GM12878 (cell line): ENCODE measurements around the gene ANP32A. TPM values are rescaled to one million over a fixed set of nuclear protein-coding genes. Genes with fewer than 3 reads are reported as not detected.
A peak's percentile ranks its signal among the peaks of the same experiment; 100 is the strongest.

Source experiments
- ATAC-seq: fragments of 200-7000 bp; cut with Tn5 transposase; 3 replicates; pipeline ENCODE4 v1.9.1; 2020; ENCODE audit warnings: mild to moderate bottlenecking, moderate library complexity
- BruUV-seq: library from RNA; stranded (reverse); fragments of 400-500 nt; replicated peaks from 2 replicates; lab custom pipeline; 2021; lab: Mats Ljungman, UMichigan
- CTCF ChIA-PET: fragments of 300-600 bp; sonication (Branson Sonifier 250); formaldehyde crosslinking; extraction: SDS; loops from one replicate; lab custom pipeline; 2021; ENCODE audit warnings: inconsistent platforms; lab: Yijun Ruan, JAX
- POLR2A ChIA-PET: fragments of 350-600 bp; formaldehyde crosslinking; extraction: SDS; loops from one replicate; lab custom pipeline; 2021; ENCODE audit warnings: inconsistent platforms; lab: Charles Lee
- RAD21 ChIA-PET: fragments of 300-600 bp; sonication (Branson Sonifier 250); formaldehyde crosslinking; loops from one replicate; lab custom pipeline; 2023; ENCODE audit warnings: antibody characterized with exemption; ENCODE audit not compliant: unreplicated experiment; lab: Charles Lee
- SMC1A ChIA-PET: fragments of 300-600 bp; sonication (Branson Sonifier 250); formaldehyde crosslinking; loops from one replicate; lab custom pipeline; 2023; ENCODE audit not compliant: unreplicated experiment, uncharacterized antibody; lab: Charles Lee
- DNase-seq: peaks from one replicate; pipeline ENCODE4 v3.0.0-alpha.2; 2011; ENCODE audit warnings: low read depth, low spot score
- FAIRE-seq: peaks from 3 replicates; lab custom pipeline; 2011; peaks lifted over from hg19 to GRCh38; lab: Jason Lieb, UNC
- H2AFZ ChIP-seq: 2 replicates; pipeline ENCODE4 v1.6.0; 2011; ENCODE audit warnings: low read depth, low read length, control low read depth; ENCODE audit not compliant: control insufficient read depth
- H3K27ac ChIP-seq: 2 replicates; pipeline ENCODE4 v1.5.1; 2011; ENCODE audit warnings: control low read depth; ENCODE audit not compliant: control insufficient read depth, insufficient read depth
- H3K27me3 ChIP-seq, 2 experiments: replicated peaks in 1 of 2; 2 replicates each; pipeline versions ENCODE4 v1.6.0 to v1.6.1; 2011; ENCODE audit warnings: low read length in 1 of 2; ENCODE audit not compliant: control insufficient read depth in 2 of 2, insufficient read depth in 2 of 2
- H3K36me3 ChIP-seq, 2 experiments: 2 replicates each; pipeline ENCODE4 v1.5.1; 2011; ENCODE audit warnings: low read length in 1 of 2; ENCODE audit not compliant: control insufficient read depth in 2 of 2, insufficient read depth in 2 of 2
- H3K4me1 ChIP-seq: 2 replicates; pipeline ENCODE4 v1.6.1; 2011; ENCODE audit warnings: mild to moderate bottlenecking, low read length, moderate library complexity, mixed read lengths; ENCODE audit not compliant: control insufficient read depth, insufficient read depth
- H3K4me2 ChIP-seq: 2 replicates; pipeline ENCODE4 v1.6.0; 2011; ENCODE audit warnings: control low read depth; ENCODE audit not compliant: control insufficient read depth, insufficient read depth
- H3K4me3 ChIP-seq: fragments of 200-600 bp; sonication (generic); 2 replicates; pipeline ENCODE4 v1.5.1; 2016
- H3K79me2 ChIP-seq: 2 replicates; pipeline ENCODE4 v1.6.0; 2011; ENCODE audit warnings: low read length; ENCODE audit not compliant: control insufficient read depth, insufficient read depth
- H3K9ac ChIP-seq: 2 replicates; pipeline ENCODE4 v1.8.0; 2011; ENCODE audit warnings: low read length, control low read depth, mixed read lengths; ENCODE audit not compliant: control insufficient read depth, insufficient read depth
- H3K9me3 ChIP-seq: replicated peaks from 3 replicates; pipeline ENCODE4 v1.5.1; 2011; ENCODE audit warnings: mild to moderate bottlenecking, low read length; ENCODE audit not compliant: control insufficient read depth, insufficient read depth
- H4K20me1 ChIP-seq: 2 replicates; pipeline ENCODE4 v1.6.0; 2011; ENCODE audit not compliant: control insufficient read depth, insufficient read depth
- BRCA1 ChIP-seq: IDR thresholded peaks from 2 replicates; pipeline ENCODE4 v1.6.1; 2011; ENCODE audit warnings: low read depth, low read length, improper control_type of control experiment
- CHD1 ChIP-seq: IDR thresholded peaks from 2 replicates; pipeline ENCODE4 v1.6.1; 2012; ENCODE audit warnings: low read depth, low read length, improper control_type of control experiment
- FOS ChIP-seq: IDR thresholded peaks from 3 replicates; pipeline ENCODE4 v1.6.1; 2011; ENCODE audit warnings: borderline replicate concordance; ENCODE audit not compliant: insufficient read length; ENCODE audit errors: extremely low read depth
- MXI1 ChIP-seq: fragments of 150-350 bp; IDR thresholded peaks from 2 replicates; pipeline ENCODE4 v1.6.1; 2011; ENCODE audit warnings: low read depth, mild to moderate bottlenecking, inconsistent platforms, low read length, improper control_type of control experiment
- NR2F1 ChIP-seq: fragments of 450-650 bp; conservative IDR thresholded peaks from 2 replicates; pipeline ENCODE4 v1.6.1; 2017; ENCODE audit warnings: mild to moderate bottlenecking
- POLR2AphosphoS5 ChIP-seq: IDR thresholded peaks from 2 replicates; pipeline ENCODE4 v1.6.1; 2011; ENCODE audit warnings: mild to moderate bottlenecking, low read length, inconsistent platforms
- POU2F2 ChIP-seq: IDR thresholded peaks from 3 replicates; pipeline ENCODE4 v1.6.1; 2011; ENCODE audit warnings: low read depth, mild to moderate bottlenecking, low read length, borderline replicate concordance
- RUNX3 ChIP-seq: IDR thresholded peaks from 2 replicates; pipeline ENCODE4 v1.6.1; 2012; ENCODE audit warnings: low read length, inconsistent platforms
- SMAD1 ChIP-seq: fragments of 450-650 bp; IDR thresholded peaks from 2 replicates; pipeline ENCODE4 v1.6.1; 2018; ENCODE audit warnings: mild to moderate bottlenecking, low read depth; ENCODE audit not compliant: partially characterized antibody
- STAT3 ChIP-seq: IDR thresholded peaks from 2 replicates; pipeline ENCODE4 v1.6.1; 2011; ENCODE audit warnings: low read depth, low read length, improper control_type of control experiment
- TARDBP ChIP-seq: IDR thresholded peaks from 2 replicates; pipeline ENCODE4 v1.6.1; 2016; ENCODE audit warnings: borderline replicate concordance
- WRNIP1 ChIP-seq: IDR thresholded peaks from 2 replicates; pipeline ENCODE4 v1.6.1; 2011; ENCODE audit warnings: low read depth, low read length, improper control_type of control experiment, borderline replicate concordance
- WGBS: methylation state at CpG from one replicate; pipeline ENCODE4 v1.1.6; 2016; ENCODE audit warnings: low lambda C conversion rate; ENCODE audit not compliant: insufficient replicate concordance, insufficient coverage; ENCODE audit errors: missing lambda C conversion rate; 5-methylcytosine and 5-hydroxymethylcytosine counted together
- in situ Hi-C: fragments of 300-500 bp; cut with MboI; formaldehyde crosslinking; loops from 9 replicates; pipeline ENCODE4 v1.14.3; 2018; ENCODE audit warnings: mixed read lengths
- intact Hi-C: fragments of 100-400 bp; cut with micrococcal nuclease; formaldehyde crosslinking; loops from one replicate; pipeline ENCODE4 v1.14.2; 2022; ENCODE audit not compliant: unreplicated experiment
- polyA plus RNA-seq, 11 experiments: library from polyadenylated mRNA; depleted of rRNA in 4 of 11; unstranded in 6 of 11; stranded (reverse) in 5 of 11; fragments of >200 nt; fragmentation: Nextera tagmentation in 4 of 11; fragmentation: Illumina TruSeq in 1 of 11; extraction: Ambion mirVana in 4 of 11; extraction: Trizol in 1 of 11; gene quantifications; 1 replicate in 1 of 11; 2 replicates in 10 of 11; pipeline versions ENCODE4 v1.2.1 to v1.2.3, GENCODE V29; 2011 to 2016; ENCODE audit warnings: inconsistent platforms in 2 of 11, missing spikeins in 2 of 11, low read depth in 1 of 11
- total RNA-seq, 4 experiments: library from RNA; depleted of rRNA in 3 of 4; stranded (reverse); fragments of >200 nt in 3 of 4; fragmentation: Illumina TruSeq in 1 of 4; extraction: Trizol in 1 of 4; gene quantifications; 2 replicates each; pipeline versions ENCODE4 v1.2.1 to v1.2.3, GENCODE V29; 2013 to 2021
- TF ChIP-seq, protein P1 (sequence below): IDR thresholded peaks from 2 replicates; pipeline ENCODE4 v1.6.1; 2011; ENCODE audit warnings: mild to moderate bottlenecking, low read depth, low read length, moderate library complexity; ENCODE audit not compliant: insufficient replicate concordance

Gene ANP32A
- total and polyA plus RNA-seq, 10 of the 15 experiments (the other 5 are each of a cell fraction or from before 2014, with no cell fraction given) = 29.6 to 666 (median 234) TPM

DNA sequence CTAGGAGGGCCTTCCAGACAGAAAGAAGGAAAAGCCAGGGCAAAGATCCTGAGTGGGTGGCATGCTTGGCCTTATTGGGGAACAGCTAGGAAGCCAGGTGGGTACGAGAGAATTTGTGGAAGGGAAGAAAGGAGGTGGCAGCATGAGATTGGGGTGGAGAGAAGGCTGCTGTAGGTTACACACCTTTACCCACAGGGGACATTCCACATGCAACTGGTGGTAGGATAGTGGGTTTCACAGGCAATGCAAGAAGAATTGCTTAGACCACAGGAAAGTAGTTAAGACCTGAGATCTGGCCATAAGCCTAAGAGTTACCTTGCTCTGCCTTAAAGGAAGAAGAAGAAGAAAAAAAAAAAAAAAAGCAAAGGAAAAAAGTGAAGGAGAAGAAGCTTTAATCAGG lies 19.8 kb downstream of the ANP32A start:
- intact Hi-C loops (no loop called here), in situ Hi-C loops (loop anchor here (25.0 kb wide), 1 partner anchor 1264 kb away; the partner anchor contains the start of gene MAP2K5)
- 100% methylated on average over 1 of the region's 1 CpG for WGBS
- Histone ChIP-seq H3K27ac (no peak overlapping the region), H3K9ac (no peak overlapping the region), H4K20me1 (peaks cover 19% of the 10 kb centered on the region), H2AFZ (no peak overlapping the region), H3K36me3 (peaks cover 14 to 18% of the 10 kb centered on the region in 2 experiments; a peak in 3 of 4 replicates), H3K27me3 (no peaks in the 10 kb centered on the region), H3K4me3 (no peak overlapping the region), H3K79me2 (peaks cover 90% of the 10 kb centered on the region), H3K4me1 (peaks cover 34% of the 10 kb centered on the region), H3K9me3 (no peaks in the 10 kb centered on the region), H3K4me2 (no peak overlapping the region)
- ChIA-PET CTCF (no interaction called here), POLR2A (interaction anchor here (0.7 kb wide), 1 partner anchor 13 kb away, joined by 8 read pairs; no protein-coding TSS in a partner anchor), RAD21 (no interaction called here), SMC1A (no interaction called here)
- ATAC-seq = no peak
- DNase-seq = no peak
- no peak for FAIRE-seq
- no TSS peak for BruUV-seq
- peak; percentile 27 for TF ChIP-seq RUNX3
- no peak for TF ChIP-seq NR2F1
- TF ChIP-seq STAT3 = no peak

DNA sequence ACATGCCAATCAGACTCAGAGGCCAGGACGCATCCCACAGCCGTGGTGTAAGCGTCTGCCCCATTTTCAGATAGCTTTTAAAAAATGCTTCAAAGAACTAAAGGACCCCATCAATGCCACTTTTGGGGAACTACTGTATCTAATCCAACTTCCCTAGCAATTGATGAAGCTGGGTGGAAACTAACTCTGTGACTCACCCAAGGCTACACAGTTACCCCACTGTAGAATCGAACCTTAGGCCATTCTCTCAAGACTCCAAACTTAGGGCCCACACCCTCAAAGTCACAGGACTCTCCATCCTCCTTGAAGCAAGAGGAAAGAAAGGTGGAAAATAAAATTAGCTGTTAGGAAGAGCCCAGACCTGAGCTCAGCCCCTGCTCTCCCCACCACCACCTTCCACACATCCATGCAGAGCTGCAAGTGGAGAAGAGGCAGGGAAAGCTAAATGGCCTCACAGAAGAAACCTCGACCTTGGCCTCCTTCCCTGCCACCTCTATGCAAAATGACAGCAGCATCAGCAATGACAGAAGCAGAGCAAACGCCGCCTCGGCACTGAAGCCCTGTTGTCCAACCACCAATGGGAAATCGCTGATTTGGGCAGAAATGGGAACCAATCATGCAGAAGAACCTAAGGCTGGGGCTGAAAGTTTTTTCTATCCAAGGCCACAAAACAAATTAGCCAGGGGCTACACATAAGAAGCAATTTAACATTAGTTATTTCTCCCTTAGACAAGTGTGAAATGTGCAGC lies 22.2 kb downstream of the ANP32A start:
- H3K4me3 ChIP-seq = no peak overlapping the region
- no peak for TF ChIP-seq TARDBP
- TF ChIP-seq SMAD1 = no peak
- no peak for TF ChIP-seq FOS
- TF ChIP-seq MXI1 = no peak
- no peak for TF ChIP-seq POLR2AphosphoS5
- TF ChIP-seq WRNIP1 = no peak
- no peak for TF ChIP-seq CHD1
- no peak for TF ChIP-seq BRCA1
- TF ChIP-seq, protein P1, sequence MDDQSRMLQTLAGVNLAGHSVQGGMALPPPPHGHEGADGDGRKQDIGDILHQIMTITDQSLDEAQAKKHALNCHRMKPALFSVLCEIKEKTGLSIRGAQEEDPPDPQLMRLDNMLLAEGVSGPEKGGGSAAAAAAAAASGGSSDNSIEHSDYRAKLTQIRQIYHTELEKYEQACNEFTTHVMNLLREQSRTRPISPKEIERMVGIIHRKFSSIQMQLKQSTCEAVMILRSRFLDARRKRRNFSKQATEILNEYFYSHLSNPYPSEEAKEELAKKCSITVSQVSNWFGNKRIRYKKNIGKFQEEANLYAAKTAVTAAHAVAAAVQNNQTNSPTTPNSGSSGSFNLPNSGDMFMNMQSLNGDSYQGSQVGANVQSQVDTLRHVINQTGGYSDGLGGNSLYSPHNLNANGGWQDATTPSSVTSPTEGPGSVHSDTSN = no peak
- TF ChIP-seq POU2F2 = no peak
- POLR2A ChIA-PET = interaction anchor here (0.5 to 1.2 kb wide), 2 partner anchors 18 to 1675 kb away, joined by 4 read pairs; no protein-coding TSS in a partner anchor
- no TSS peak for BruUV-seq
- in situ Hi-C loops = no loop called here
- SMC1A ChIA-PET = interaction anchor here (0.9 to 1.4 kb wide), 4 partner anchors 11 to 30 kb away, joined by 3 to 5 read pairs (median 3); no protein-coding TSS in a partner anchor
- H3K36me3 ChIP-seq = peaks cover 11 to 13% of the 10 kb centered on the region in 2 experiments
- RAD21 ChIA-PET = interaction anchor here (1.5 to 2.0 kb wide), 2 partner anchors 18 to 21 kb away, joined by 6 to 7 read pairs; no protein-coding TSS in a partner anchor
- no peak overlapping the region for H3K9ac ChIP-seq
- H2AFZ ChIP-seq = no peak overlapping the region
- H3K27me3 ChIP-seq = no peaks in the 10 kb centered on the region
- intact Hi-C loops = no loop called here
- H3K27ac ChIP-seq = no peak overlapping the region
- H3K9me3 ChIP-seq = no peaks in the 10 kb centered on the region
- no peak for DNase-seq
- peaks cover 94% of the 10 kb centered on the region for H3K79me2 ChIP-seq
- H4K20me1 ChIP-seq = peaks cover 17% of the 10 kb centered on the region
- WGBS = 64% methylated on average over 9 of the region's 9 CpGs
- no peak for ATAC-seq
- CTCF ChIA-PET = interaction anchor here (1.0 kb wide), 1 partner anchor 21 kb away, joined by 4 read pairs; no protein-coding TSS in a partner anchor
- H3K4me2 ChIP-seq = 0 out of 2 replicates have a peak overlapping the region, but pooled peaks have one; percentile 41
- peaks cover 55% of the 10 kb centered on the region for H3K4me1 ChIP-seq
- FAIRE-seq = no peak
